Dendritic cell treated with granulocyte-macrophage colony-stimulating factor and Interleukin-4, amounts not matched to agents 40 ng/mL and 50 ng/mL, for 4 days (primary cell): ENCODE results near the gene RPL31.

Experiments used
- H3K27ac Mint-ChIP-seq: one replicate; pipeline ENCODE4 v1.8.0; 2022; ENCODE audit warnings: mild to moderate bottlenecking, mixed read lengths
- H3K27me3 Mint-ChIP-seq: one replicate; pipeline ENCODE4 v1.8.0; 2022; ENCODE audit warnings: mild to moderate bottlenecking, mixed read lengths
- H3K36me3 Mint-ChIP-seq: one replicate; pipeline ENCODE4 v1.8.0; 2022; ENCODE audit warnings: low read depth, mixed read lengths
- H3K4me1 Mint-ChIP-seq: one replicate; pipeline ENCODE4 v1.8.0; 2022; ENCODE audit warnings: low read depth, mixed read lengths
- H3K4me3 Mint-ChIP-seq: one replicate; pipeline ENCODE4 v1.8.0; 2022; ENCODE audit warnings: mild to moderate bottlenecking, moderate library complexity, mixed read lengths
- H3K9me3 Mint-ChIP-seq: one replicate; pipeline ENCODE4 v1.8.0; 2022; ENCODE audit warnings: mixed read lengths
- intact Hi-C: fragments of 100-400 bp; cut with micrococcal nuclease; formaldehyde crosslinking; loops from one replicate; pipeline ENCODE4 v1.15.0; 2022

RPL31 gene

DNA sequence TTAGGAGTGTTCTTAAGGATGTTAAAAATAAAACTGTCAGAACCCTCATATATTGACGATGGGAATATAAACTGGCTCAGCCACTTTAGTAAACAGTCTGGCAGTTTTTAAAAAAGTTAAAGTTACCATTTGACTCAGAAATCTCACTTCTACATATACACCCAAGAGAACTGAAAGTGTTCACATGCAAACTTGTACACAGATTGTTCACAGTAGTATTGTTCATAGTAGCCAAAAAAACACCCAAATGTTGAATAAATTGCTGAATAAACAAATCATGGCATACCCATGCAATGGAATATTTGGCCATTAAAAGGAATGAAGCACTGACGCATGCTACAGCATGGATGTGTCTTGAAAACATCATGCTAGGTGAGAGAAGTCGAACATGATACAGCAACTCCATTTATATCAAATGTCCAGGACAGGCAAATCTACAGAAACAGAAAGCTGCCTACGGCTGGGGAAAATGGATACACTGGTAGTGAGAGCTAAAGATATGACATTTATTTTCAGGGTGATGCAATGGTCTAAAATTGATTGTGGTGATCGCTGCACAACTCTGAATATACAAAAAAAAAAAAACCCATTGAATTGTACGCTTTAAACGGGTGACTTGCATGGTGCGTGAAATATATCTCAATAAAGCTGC lies 10.1 kb downstream of the RPL31 start:
- H3K36me3 Mint-ChIP-seq: peaks cover 69% of the 10 kb centered on the region
- no peak overlapping the region for H3K4me3 Mint-ChIP-seq

DNA sequence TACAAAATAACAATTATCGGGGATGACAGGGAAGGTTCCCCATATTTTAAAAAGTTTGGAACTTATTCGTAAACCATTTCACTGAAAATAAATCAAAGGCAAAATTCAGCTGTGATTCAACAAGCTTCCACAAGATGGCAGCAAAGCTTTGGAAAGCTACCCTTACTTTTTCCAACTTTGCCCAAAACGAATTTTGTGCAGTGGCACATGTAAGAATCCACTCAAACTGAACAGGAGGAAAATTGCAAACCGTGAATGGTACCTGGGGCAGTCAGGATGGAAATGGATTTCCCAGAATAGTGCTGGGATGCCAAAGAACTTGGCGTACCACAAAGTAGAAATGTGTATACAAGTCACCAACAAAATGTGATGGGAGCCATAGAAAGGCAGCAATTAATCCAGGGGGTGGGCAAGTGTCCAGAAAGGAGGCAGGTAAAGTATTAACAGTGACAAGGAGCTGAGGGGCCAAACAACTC lies 10.7 kb downstream of the RPL31 start:
- Mint-ChIP-seq H3K4me3 (no peak overlapping the region), H3K36me3 (peaks cover 63% of the 10 kb centered on the region), H3K9me3 (no peaks in the 10 kb centered on the region), H3K27ac (peak overlapping the region; percentile 39), H3K27me3 (no peaks in the 10 kb centered on the region), H3K4me1 (peaks cover 34% of the 10 kb centered on the region)
- intact Hi-C loops: loop anchor here (1.0 to 10.0 kb wide), 3 partner anchors 102 to 193 kb away; no protein-coding TSS in a partner anchor

More for the DNA sequence above, 10.1 kb downstream of the RPL31 start:
- Mint-ChIP-seq H3K4me1 (peaks cover 35% of the 10 kb centered on the region), H3K9me3 (no peaks in the 10 kb centered on the region), H3K27me3 (no peaks in the 10 kb centered on the region), H3K27ac (peak overlapping the region; percentile 39)
- intact Hi-C loops: loop anchor here (1.0 to 10.0 kb wide), 3 partner anchors 103 to 193 kb away; no protein-coding TSS in a partner anchor

DNA sequence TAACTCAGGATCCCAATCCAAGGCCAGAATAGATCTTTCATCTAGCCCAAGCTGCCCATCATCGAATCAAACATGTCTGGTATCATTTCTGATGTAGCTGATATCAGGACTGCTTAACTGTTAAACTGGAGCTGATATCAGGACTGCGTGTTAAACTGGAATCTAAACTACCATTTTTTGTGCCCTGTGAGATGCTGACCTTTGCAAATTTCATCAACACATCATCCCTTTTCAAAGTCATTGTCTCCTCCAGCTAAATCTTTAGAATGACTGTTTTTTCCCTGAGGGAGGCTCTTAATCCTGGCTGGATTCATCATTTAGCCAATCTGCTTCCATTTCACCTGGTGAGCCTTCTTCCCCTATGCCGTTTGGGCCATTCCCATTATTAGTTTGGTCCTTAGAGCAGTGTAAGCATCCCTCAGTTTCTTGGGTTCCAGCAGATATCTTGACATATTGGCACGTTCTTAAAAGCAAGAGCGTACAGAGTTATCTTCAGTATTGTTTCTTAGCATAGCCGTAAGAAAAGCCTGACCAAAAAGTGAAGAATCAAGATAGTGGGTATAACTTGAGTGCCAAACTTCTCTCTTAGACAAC lies 12.3 kb downstream of the RPL31 start:
- no peaks in the 10 kb centered on the region for H3K27me3 Mint-ChIP-seq
- H3K9me3 Mint-ChIP-seq: no peaks in the 10 kb centered on the region
- H3K36me3 Mint-ChIP-seq: peaks cover 60% of the 10 kb centered on the region
- no peak overlapping the region for H3K4me3 Mint-ChIP-seq
- H3K4me1 Mint-ChIP-seq: peaks cover 20% of the 10 kb centered on the region
- H3K27ac Mint-ChIP-seq: no peak overlapping the region
- intact Hi-C loops: loop anchor here (10.0 kb wide), 1 partner anchor 100 kb away; no protein-coding TSS in a partner anchor

DNA sequence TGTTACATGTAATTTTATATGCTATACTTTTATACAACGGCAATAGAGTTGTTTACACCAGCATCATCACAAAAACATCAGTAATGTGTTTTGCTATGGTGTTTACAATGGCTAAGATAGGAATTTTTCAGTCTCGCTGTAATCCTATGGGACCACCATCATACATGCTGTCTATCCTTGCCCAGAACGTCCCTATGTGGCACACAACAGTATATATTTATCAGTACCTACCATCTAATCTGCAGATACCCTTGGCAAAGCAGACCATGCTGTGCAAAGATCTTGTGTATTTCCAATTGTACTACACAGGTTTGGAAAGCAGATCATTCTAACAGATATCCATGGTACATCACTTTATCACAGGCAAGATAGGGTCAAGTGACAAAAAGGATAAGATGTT lies 15.3 kb downstream of the RPL31 start:
- no peak overlapping the region for H3K27ac Mint-ChIP-seq
- intact Hi-C loops: loop anchor here (10.0 kb wide), 1 partner anchor 97 kb away; no protein-coding TSS in a partner anchor
- no peaks in the 10 kb centered on the region for H3K27me3 Mint-ChIP-seq
- no peak overlapping the region for H3K4me3 Mint-ChIP-seq
- peaks cover 62% of the 10 kb centered on the region for H3K36me3 Mint-ChIP-seq
- peaks cover 6% of the 10 kb centered on the region for H3K4me1 Mint-ChIP-seq
- no peaks in the 10 kb centered on the region for H3K9me3 Mint-ChIP-seq

DNA sequence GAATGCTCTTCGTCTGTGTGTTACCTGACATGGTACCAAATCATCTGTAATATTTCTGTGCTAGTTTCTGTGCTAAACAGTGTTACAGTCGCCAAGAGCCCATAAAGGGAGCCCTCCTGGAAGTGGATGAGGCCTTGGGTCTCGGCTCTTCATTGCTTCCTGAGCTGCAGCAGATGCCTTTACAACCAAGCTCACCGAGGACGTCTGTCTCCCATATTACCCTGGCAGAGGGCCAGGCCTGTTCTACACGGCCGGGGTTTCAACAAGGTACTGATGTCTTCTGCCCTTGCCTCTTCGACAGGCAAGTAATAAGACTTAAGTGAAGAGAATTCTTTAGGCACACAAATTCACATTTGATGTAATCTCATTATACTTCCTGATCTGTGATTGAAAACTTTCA lies 16.8 kb downstream of the RPL31 start:
- intact Hi-C loops: loop anchor here (10.0 kb wide), 1 partner anchor 96 kb away; no protein-coding TSS in a partner anchor
- Mint-ChIP-seq H3K4me1 (no peaks in the 10 kb centered on the region), H3K36me3 (peaks cover 55% of the 10 kb centered on the region), H3K4me3 (no peak overlapping the region), H3K9me3 (no peaks in the 10 kb centered on the region), H3K27me3 (no peaks in the 10 kb centered on the region), H3K27ac (no peak overlapping the region)

DNA sequence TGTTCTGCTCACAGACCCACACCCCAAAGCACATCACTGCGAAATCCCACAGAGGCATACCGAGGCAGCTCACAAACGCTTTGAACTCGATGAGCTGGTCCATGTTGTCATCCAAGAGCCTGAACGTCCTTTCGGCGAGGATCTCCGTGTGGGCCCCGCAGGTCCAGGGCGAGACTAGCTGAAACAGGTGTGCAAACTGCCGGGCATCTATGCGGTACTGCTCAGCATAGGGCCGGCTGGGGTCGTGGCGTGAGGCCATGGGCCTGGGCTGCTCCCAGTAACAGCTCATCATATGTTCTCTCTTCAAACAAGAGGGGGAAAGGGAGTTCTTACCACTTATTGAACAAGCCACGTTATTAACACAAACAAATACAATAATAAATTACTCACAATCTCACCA lies 20.1 kb downstream of the RPL31 start:
- Mint-ChIP-seq H3K9me3 (no peaks in the 10 kb centered on the region), H3K4me1 (no peaks in the 10 kb centered on the region), H3K36me3 (peaks cover 57% of the 10 kb centered on the region), H3K4me3 (no peak overlapping the region), H3K27me3 (no peaks in the 10 kb centered on the region), H3K27ac (no peak overlapping the region)
- intact Hi-C loops: no loop called here

DNA sequence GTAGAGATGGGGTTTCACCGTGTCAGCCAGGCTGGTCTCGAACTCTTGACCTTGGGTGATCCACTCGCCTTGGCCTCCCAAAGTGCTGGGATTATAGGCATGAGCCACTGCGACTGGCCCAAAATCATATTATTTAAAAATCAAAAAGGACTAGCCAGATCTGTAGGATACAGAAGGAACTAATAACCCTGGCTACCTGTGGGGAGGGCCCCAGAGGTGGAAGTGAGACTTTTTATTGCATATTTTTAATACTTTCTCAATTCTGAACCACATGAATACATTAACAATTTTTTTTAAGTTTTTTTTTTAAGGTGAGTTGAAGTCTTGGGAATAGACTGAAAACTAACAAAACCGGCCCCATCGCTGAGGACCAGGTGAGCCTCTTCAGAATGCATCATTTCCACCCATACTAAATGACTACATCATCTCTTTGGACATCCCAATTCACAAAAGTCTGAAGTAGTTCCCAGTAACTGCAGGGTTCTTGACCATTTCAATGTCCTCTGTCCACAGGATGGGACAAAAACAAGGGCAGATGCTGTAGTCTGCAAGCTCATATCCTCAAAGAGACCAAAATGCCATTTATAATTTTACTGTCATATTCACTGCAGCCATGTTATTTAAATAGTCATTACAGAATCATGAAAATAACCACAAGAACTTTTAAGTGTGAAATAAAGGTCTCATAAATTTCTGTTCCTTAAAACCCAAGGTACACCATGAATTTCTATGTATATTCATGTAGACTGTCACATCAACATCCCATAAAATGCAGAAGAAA lies 21.4 kb downstream of the RPL31 start:
- Mint-ChIP-seq H3K27ac (no peak overlapping the region), H3K4me3 (no peak overlapping the region), H3K36me3 (peaks cover 52% of the 10 kb centered on the region), H3K27me3 (no peaks in the 10 kb centered on the region), H3K4me1 (no peaks in the 10 kb centered on the region), H3K9me3 (no peaks in the 10 kb centered on the region)
- intact Hi-C loops: no loop called here

DNA sequence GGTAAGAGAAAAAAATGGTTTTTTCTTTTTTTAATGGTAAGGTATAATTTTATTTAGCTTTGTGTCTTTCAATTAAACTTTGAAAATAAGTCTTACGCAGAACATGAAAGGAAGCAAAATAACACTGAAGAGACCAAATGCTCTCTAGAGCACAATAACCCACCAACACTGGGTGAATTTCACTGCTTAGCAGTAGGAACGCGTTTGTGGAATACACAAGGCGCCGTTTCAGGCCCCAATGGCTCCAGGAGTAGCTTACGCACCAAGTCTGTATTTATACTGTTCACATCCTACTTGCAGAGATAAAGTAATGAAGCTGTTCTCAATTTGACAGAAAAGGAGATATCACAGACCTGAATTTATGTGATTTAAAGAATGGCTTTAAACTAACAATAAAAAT lies 23.5 kb downstream of the RPL31 start:
- H3K27ac Mint-ChIP-seq: no peak overlapping the region
- no peaks in the 10 kb centered on the region for H3K9me3 Mint-ChIP-seq
- intact Hi-C loops: no loop called here
- no peaks in the 10 kb centered on the region for H3K4me1 Mint-ChIP-seq
- H3K36me3 Mint-ChIP-seq: peaks cover 46% of the 10 kb centered on the region
- H3K27me3 Mint-ChIP-seq: no peaks in the 10 kb centered on the region
- no peak overlapping the region for H3K4me3 Mint-ChIP-seq

DNA sequence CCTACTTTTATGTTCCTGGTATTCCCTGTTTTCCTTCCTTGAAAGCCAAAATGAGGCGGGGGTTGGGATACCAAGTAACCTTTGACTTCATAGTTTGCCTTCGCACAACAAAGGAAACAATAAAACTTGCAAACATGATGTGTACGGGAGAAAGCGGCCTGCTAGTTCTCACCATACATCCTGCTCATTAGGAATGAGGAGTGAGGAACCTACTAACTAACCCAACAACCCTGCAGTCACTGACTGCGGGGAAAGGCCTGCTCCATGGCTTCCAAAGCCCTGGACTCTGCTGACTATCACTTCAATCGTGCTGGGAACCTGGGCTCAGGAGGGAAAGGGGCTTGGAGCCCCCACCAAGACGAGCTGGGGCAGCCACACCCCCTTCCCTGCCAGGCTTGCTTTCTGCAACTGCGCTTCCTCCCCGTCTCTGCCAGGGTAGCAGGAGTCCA lies 24.2 kb downstream of the RPL31 start:
- Mint-ChIP-seq H3K4me3 (no peak overlapping the region), H3K36me3 (peaks cover 39% of the 10 kb centered on the region), H3K4me1 (peaks cover 7% of the 10 kb centered on the region), H3K27ac (no peak overlapping the region), H3K9me3 (no peaks in the 10 kb centered on the region), H3K27me3 (no peaks in the 10 kb centered on the region)
- intact Hi-C loops: no loop called here

DNA sequence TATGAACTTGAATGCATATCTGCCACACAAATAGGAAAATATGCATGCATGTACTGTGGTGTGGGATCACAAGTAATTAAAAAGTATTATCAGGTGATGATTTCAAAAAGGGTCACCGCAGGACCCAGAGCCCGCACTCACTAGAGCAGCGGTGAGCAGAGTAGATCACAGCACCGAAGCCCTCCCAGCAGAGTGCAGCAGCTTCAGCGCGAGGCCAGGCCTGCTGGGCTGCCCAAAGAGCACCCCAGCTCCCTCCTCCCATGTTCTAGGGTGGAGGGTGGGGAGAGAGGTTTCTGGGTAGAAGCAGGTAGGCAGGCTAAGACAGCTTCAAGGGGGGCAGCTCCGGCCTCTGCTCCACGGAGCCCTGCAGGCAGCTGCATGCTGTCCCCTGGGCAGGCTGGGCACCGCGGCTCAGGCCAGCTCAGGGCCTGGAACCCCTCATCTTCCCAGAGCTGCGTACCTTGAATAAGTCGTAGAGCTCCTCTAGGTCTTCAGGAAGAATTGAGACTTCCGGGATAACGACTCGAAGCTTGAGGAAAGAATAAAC lies 24.9 kb downstream of the RPL31 start:
- intact Hi-C loops: no loop called here
- Mint-ChIP-seq H3K27me3 (no peaks in the 10 kb centered on the region), H3K36me3 (peaks cover 33% of the 10 kb centered on the region), H3K9me3 (no peaks in the 10 kb centered on the region), H3K27ac (no peak overlapping the region), H3K4me3 (no peak overlapping the region), H3K4me1 (peaks cover 9% of the 10 kb centered on the region)

DNA sequence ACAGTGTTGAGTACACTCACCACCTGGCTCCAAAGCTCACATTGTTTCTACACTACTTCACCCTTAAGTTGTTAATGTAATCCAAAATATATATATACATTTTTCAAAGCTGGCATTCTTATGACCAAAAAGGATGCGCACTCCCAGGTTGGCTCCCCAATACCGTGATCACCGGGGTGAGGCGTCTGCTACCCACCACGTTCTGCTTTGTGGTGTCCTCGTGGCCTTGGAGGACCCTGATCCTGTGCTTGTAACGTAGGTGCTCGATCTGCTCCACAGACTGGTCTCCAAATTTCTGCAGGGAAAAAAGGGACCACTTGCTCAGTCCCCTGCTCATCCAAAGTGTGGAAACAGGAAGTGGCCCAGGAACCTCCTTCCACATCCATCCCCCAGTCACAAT lies 25.8 kb downstream of the RPL31 start:
- intact Hi-C loops: no loop called here
- peaks cover 30% of the 10 kb centered on the region for H3K36me3 Mint-ChIP-seq
- no peaks in the 10 kb centered on the region for H3K9me3 Mint-ChIP-seq
- H3K27me3 Mint-ChIP-seq: no peaks in the 10 kb centered on the region
- no peak overlapping the region for H3K4me3 Mint-ChIP-seq
- H3K27ac Mint-ChIP-seq: no peak overlapping the region
- H3K4me1 Mint-ChIP-seq: peaks cover 9% of the 10 kb centered on the region

DNA sequence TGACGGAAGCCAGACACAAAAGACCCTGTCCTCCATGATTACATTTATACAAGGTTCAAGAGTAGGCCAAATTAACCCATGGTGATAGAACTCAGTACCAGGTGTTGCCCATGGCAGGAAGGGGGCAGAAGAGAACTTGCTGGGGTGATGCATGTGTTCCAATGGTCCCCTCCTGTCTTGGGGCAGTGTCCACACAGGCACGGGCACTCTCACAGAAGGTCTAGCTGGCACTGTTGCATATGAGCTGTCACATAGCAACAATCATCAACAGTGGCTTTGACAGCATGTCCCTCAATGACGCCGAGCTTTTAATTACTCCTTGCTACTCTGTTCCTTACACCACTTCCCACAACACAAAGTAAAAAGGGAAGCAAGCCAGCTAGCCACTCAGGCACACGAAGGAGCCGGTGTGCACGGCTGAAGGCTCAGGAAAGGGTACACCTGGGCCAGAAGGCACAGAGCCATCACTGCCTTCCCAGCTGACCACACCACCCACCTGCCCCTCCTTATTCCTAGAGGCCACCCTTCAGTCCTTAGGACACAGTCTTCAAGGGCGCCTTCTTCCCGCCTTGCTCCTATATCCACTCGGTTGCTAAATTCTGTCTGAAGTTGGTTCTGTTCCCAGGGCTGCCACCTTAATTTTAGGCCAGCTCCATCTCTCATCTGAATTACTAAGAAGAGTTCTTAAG lies 28.9 kb downstream of the RPL31 start:
- Mint-ChIP-seq H3K4me1 (peaks cover 9% of the 10 kb centered on the region), H3K36me3 (peaks cover 47% of the 10 kb centered on the region), H3K4me3 (no peak overlapping the region), H3K27me3 (no peaks in the 10 kb centered on the region), H3K9me3 (no peaks in the 10 kb centered on the region), H3K27ac (no peak overlapping the region)
- intact Hi-C loops: no loop called here

DNA sequence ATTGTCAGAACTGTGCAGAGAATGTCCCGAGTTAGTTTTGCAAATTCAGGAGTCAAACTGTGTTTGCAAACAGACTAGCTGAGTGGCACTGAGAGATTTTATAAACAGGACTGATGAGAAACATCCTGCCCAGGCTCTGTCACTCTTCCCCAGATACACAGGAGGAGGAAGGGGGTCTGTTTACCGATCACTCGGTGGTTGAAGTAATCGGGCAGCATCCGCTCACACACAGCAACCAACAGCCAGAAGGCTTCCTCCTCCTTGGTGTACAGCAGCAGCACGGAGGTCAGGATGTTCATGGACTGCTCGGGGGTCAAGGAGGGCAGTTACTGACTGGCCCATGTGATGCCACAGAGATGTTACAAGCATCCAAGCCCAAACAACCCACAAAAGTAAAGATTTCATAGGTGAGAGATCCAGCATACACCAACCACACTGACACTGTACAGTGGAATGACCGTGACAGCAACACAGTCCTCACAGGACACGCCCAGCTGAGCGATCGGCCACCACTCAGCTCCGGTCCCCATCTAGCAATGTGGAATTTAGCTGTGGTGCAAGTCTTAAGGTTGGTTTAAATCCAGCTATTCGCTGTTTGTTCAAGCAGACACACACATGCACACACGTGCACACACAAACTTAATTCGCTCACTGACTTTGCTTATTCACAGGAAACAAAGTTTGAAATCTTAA lies 30.1 kb downstream of the RPL31 start:
- peaks cover 43% of the 10 kb centered on the region for H3K36me3 Mint-ChIP-seq
- no peaks in the 10 kb centered on the region for H3K9me3 Mint-ChIP-seq
- intact Hi-C loops: no loop called here
- H3K27ac Mint-ChIP-seq: no peak overlapping the region
- H3K4me1 Mint-ChIP-seq: peaks cover 9% of the 10 kb centered on the region
- H3K27me3 Mint-ChIP-seq: no peaks in the 10 kb centered on the region
- H3K4me3 Mint-ChIP-seq: no peak overlapping the region
